Mesendoderm (in vitro differentiated cells): ENCODE measurements around the gene GGTLC2. TPM values are rescaled to one million over a fixed set of nuclear protein-coding genes. Genes with fewer than 3 reads are reported as not detected.
"Not testable (repeated sequence)": the region's sequence is repeated elsewhere in the genome, so short reads cannot be mapped to it uniquely, and the experiment has no call there.

Source experiments
- DNase-seq: peaks from one replicate; pipeline ENCODE4 v3.0.0; 2013
- H2AK5ac ChIP-seq: 2 replicates; pipeline ENCODE4 v1.6.1; 2013; ENCODE audit warnings: low read length, inconsistent platforms
- H2BK120ac ChIP-seq: 2 replicates; pipeline ENCODE4 v1.6.1; 2013; ENCODE audit warnings: low read depth, mild to moderate bottlenecking, low read length, moderate library complexity, mixed read lengths
- H2BK15ac ChIP-seq: replicated peaks from 2 replicates; pipeline ENCODE4 v1.6.1; 2013; ENCODE audit warnings: low read depth, mild to moderate bottlenecking, moderate library complexity
- H2BK5ac ChIP-seq: 2 replicates; pipeline ENCODE4 v1.6.1; 2013; ENCODE audit warnings: low read length, inconsistent platforms
- H3K18ac ChIP-seq: 2 replicates; pipeline ENCODE4 v1.6.1; 2013; ENCODE audit warnings: mild to moderate bottlenecking, low read length, mixed read lengths
- H3K23ac ChIP-seq: one replicate; pipeline ENCODE4 v1.6.1; 2013; ENCODE audit warnings: low read length
- H3K27ac ChIP-seq: 2 replicates; pipeline ENCODE4 v1.5.1; 2013; ENCODE audit warnings: low read depth, mild to moderate bottlenecking, inconsistent platforms, low read length, moderate library complexity
- H3K27me3 ChIP-seq: 2 replicates; pipeline ENCODE4 v1.6.1; 2013; ENCODE audit warnings: low read length, control low read depth, mild to moderate bottlenecking, inconsistent platforms; ENCODE audit not compliant: insufficient read depth, poor library complexity
- H3K36me3 ChIP-seq: 2 replicates; pipeline ENCODE4 v1.6.1; 2013; ENCODE audit warnings: low read length, inconsistent platforms; ENCODE audit not compliant: control insufficient read depth, insufficient read depth
- H3K4ac ChIP-seq: one replicate; pipeline ENCODE4 v1.6.1; 2013; ENCODE audit warnings: low read depth, mild to moderate bottlenecking, low read length, moderate library complexity
- H3K4me1 ChIP-seq: 2 replicates; pipeline ENCODE4 v1.6.1; 2013; ENCODE audit warnings: low read depth, low read length, inconsistent platforms; ENCODE audit not compliant: control insufficient read depth
- H3K4me2 ChIP-seq: 2 replicates; pipeline ENCODE4 v1.6.1; 2013; ENCODE audit warnings: low read length
- H3K4me3 ChIP-seq: 2 replicates; pipeline ENCODE4 v1.5.1; 2013; ENCODE audit warnings: mild to moderate bottlenecking, low read length
- H3K56ac ChIP-seq: one replicate; pipeline ENCODE4 v1.6.1; 2013; ENCODE audit warnings: low read length
- H3K79me1 ChIP-seq: 2 replicates; pipeline ENCODE4 v1.6.1; 2013; ENCODE audit warnings: low read length, inconsistent platforms
- H3K79me2 ChIP-seq: 2 replicates; pipeline ENCODE4 v1.6.1; 2013; ENCODE audit warnings: mild to moderate bottlenecking, low read length; ENCODE audit not compliant: control insufficient read depth, insufficient read depth
- H3K9ac ChIP-seq: 2 replicates; pipeline ENCODE4 v1.6.1; 2013; ENCODE audit warnings: low read length, inconsistent platforms
- H4K5ac ChIP-seq: one replicate; pipeline ENCODE4 v1.6.1; 2013; ENCODE audit warnings: low read length
- H4K8ac ChIP-seq: one replicate; pipeline ENCODE4 v1.6.1; 2013; ENCODE audit warnings: low read depth, mild to moderate bottlenecking, control low read depth, low read length, moderate library complexity
- WGBS: extraction: QIAGEN DNeasy Blood & Tissue Kit; methylation state at CpG from one replicate; pipeline ENCODE4 v1.1.7; 2013; ENCODE audit warnings: low lambda C conversion rate, missing lambda C conversion rate; ENCODE audit not compliant: insufficient coverage; ENCODE audit errors: extremely low coverage; 5-methylcytosine and 5-hydroxymethylcytosine counted together
- polyA plus RNA-seq, 2 experiments: library from polyadenylated mRNA; stranded (reverse); fragments of 200-250 nt; gene quantifications; one replicate each; pipeline ENCODE4 v1.2.3, GENCODE V29; 2013

The GGTLC2 gene
- polyA plus RNA-seq (2013, experiment 1 of 2): not detected
- polyA plus RNA-seq (2013, experiment 2 of 2): not detected

DNA sequence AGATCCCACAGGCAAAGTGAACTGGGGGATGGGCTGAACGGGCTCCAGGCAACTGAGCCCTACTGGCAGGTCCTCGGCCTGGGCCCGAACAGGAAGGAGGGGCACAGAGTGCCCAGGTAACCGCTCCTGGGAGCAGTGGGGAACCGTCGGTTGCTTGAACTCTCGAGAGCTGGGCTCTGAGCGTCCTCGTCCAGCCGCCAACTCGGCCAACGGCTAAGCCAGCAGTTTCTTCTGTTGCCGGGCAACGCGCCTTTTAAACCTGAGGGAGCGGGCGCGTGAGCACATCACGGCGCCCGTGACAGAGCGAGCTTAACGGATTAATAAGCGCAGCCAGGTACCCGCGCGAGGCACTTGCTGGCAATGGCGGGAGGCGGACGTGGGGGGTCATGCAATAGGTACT lies at the start of gene GGTLC2:
Gene GGTLC2 (plus strand): TSS at position 301 of the 400 bp plus-strand sequence. CDS start 1,732 bp downstream, outside the sequence.
- no CpG with 5 or more reads among the region's 30 CpGs for WGBS
- H3K79me2 ChIP-seq, H3K4me1 ChIP-seq, DNase-seq, H2AK5ac ChIP-seq, H3K4ac ChIP-seq, H4K5ac ChIP-seq, H3K36me3 ChIP-seq, H3K56ac ChIP-seq, H3K23ac ChIP-seq, H3K79me1 ChIP-seq, H2BK5ac ChIP-seq, H4K8ac ChIP-seq, H3K18ac ChIP-seq, H3K9ac ChIP-seq, H3K27ac ChIP-seq, H3K4me2 ChIP-seq, H3K4me3 ChIP-seq, H2BK120ac ChIP-seq, H2BK15ac ChIP-seq, H3K27me3 ChIP-seq: not testable (repeated sequence)

DNA sequence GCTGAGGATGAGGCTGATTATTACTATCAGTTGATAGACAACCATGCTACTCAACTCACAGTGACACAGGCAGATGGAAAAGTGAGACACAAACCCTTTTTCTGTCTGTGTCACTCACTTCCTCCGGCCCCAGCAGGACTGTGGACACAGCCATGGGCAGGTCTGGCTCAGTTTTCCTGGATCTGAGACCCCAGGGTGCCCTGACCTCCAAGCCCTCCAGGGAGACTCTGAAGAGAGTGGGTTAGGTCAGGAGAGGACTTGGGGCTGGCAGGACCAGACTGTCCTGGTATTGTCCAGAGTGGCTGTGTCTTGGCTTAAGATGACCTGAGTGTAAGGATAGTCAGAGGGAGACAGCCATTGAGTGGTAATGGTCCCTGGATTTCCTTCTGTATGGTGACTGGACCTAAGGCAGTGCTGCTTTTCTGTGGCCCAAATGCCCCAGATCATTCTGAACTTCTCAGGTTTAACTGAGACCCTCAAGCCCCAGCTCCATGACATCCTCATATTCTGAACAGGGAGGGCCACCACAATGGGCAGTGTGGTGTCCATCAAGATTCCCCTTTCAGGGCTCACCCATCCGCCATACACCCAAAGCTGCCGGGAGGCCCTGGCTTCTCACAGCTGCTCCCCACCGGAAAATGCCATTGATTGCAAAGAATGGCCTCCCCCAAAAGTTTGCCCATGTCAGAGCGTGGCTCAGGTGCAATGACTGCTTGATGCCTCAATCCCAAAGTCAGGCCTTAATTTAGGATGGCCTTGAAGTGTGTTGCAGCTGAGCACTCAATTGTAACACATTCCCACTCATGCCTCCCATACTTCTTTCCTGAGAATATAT lies 49.2 kb upstream of the GGTLC2 start:
- Histone ChIP-seq H3K4me3 (no peak overlapping the region), H3K4me2 (no peak overlapping the region), H3K4ac (no peak overlapping the region), H3K27ac (no peak overlapping the region), H3K18ac (no peak overlapping the region), H2BK120ac (no peak overlapping the region), H4K8ac (no peak overlapping the region), H3K56ac (no peak overlapping the region), H4K5ac (no peak overlapping the region), H3K79me1 (no peaks in the 10 kb centered on the region), H2BK15ac (no peak overlapping the region), H2BK5ac (no peak overlapping the region), H3K23ac (no peak overlapping the region), H3K9ac (no peak overlapping the region), H3K4me1 (no peaks in the 10 kb centered on the region), H2AK5ac (no peak overlapping the region), H3K79me2 (no peaks in the 10 kb centered on the region), H3K27me3 (no peaks in the 10 kb centered on the region), H3K36me3 (no peaks in the 10 kb centered on the region)
- WGBS: no CpG with 5 or more reads among the region's 5 CpGs
- DNase-seq: no peak

DNA sequence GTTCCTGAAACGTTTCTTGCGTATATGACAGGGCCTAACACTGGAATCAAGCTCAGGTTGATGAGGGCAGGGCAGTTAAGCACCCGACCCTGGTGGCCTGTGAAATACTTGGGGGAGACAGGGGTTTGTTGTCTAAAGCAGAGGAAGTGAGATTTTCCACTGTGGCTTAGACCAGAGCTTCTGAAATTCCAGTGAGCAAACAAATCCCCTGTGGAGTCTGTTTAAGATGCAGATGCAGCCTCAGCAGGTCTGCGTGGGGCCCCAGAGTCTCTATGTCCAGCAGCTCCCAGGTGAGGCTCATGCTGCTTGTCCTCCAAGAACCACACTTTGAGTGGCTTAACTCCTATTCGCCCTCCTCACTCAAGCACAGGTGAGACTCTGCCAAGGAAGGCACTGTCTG lies 46.3 kb upstream of the GGTLC2 start:
- H2BK5ac ChIP-seq: no peak overlapping the region
- no peak overlapping the region for H3K56ac ChIP-seq
- no CpG with 5 or more reads among the region's 5 CpGs for WGBS
- H3K23ac ChIP-seq: no peak overlapping the region
- H3K79me1 ChIP-seq: no peaks in the 10 kb centered on the region
- H3K9ac ChIP-seq: no peak overlapping the region
- H4K5ac ChIP-seq: no peak overlapping the region
- H3K79me2 ChIP-seq: no peaks in the 10 kb centered on the region
- H3K18ac ChIP-seq: no peak overlapping the region
- H3K4me1 ChIP-seq: no peaks in the 10 kb centered on the region
- no peak overlapping the region for H3K4ac ChIP-seq
- no peak for DNase-seq
- H3K4me2 ChIP-seq: no peak overlapping the region
- H3K27me3 ChIP-seq: no peaks in the 10 kb centered on the region
- H2BK120ac ChIP-seq: no peak overlapping the region
- H3K27ac ChIP-seq: no peak overlapping the region
- H2BK15ac ChIP-seq: no peak overlapping the region
- no peak overlapping the region for H4K8ac ChIP-seq
- no peaks in the 10 kb centered on the region for H3K36me3 ChIP-seq
- H3K4me3 ChIP-seq: no peak overlapping the region
- H2AK5ac ChIP-seq: no peak overlapping the region

DNA sequence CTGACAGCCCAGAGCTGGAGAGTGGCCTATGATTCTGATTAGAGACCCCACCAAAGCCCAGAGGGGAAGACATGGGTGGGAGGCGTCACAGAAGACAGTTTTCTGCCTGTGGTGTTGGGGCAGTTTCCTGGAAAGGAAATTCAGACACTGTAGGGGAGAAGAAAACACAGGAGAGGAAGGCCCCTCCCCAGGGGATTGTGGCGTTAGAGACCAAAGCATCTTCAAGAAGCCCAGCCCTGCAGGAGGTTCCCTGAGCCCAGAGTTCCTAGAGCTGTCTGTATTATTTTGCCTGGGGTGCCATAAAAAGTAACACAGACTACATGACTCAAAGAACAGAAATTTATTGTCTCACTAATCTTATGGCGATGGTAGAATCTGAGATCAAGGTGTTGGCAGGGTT lies 45.2 kb upstream of the GGTLC2 start:
- Histone ChIP-seq H3K4me1 (no peaks in the 10 kb centered on the region), H3K79me1 (no peaks in the 10 kb centered on the region), H2BK15ac (no peak overlapping the region), H2BK5ac (no peak overlapping the region), H3K27ac (no peak overlapping the region), H2AK5ac (no peak overlapping the region), H3K4me2 (no peak overlapping the region), H3K23ac (no peak overlapping the region), H3K79me2 (no peaks in the 10 kb centered on the region), H2BK120ac (no peak overlapping the region), H3K56ac (no peak overlapping the region), H3K27me3 (no peaks in the 10 kb centered on the region), H3K9ac (no peak overlapping the region), H3K4me3 (no peak overlapping the region), H3K4ac (no peak overlapping the region), H3K18ac (no peak overlapping the region), H3K36me3 (no peaks in the 10 kb centered on the region), H4K5ac (no peak overlapping the region), H4K8ac (no peak overlapping the region)
- no peak for DNase-seq
- WGBS: no CpG with 5 or more reads among the region's 3 CpGs

DNA sequence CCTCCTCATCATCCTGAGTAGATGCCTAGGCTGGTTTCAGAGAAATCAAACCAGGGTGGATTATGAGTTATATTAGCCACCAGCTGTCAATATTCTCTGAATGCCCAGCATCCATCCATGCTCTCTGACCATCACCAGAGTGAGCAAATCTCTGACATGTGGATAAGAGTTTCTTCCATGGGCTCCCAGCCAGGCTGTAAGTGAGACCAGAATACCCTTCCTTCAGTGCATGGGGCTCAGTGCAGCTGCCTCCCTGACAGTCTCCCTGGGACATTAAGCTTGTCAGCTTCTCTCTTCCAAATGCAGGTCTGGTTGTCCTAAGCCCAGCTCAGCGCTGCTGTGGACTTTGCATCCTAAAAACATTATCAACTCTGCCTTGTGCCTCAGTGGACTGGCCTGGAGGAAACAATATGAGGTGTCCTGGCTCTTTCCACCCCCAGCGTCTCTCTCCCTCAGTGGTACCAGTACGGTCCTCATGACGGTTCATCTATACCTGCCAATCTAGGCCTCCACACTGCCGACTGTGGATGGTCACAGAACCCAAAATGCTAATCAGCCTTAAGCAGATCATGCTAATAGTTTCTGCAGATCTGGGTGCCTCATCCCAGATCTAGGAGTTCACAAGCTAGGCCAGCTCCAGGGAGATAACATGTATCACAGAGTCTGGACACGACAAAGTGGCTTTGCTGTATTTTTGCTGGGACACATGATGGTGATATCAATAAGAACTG lies 43.7 kb upstream of the GGTLC2 start:
- H2AK5ac ChIP-seq: no peak overlapping the region
- no peak overlapping the region for H2BK120ac ChIP-seq
- no CpG with 5 or more reads among the region's 6 CpGs for WGBS
- H2BK5ac ChIP-seq: no peak overlapping the region
- H3K4ac ChIP-seq: no peak overlapping the region
- H4K5ac ChIP-seq: no peak overlapping the region
- no peak overlapping the region for H2BK15ac ChIP-seq
- H3K79me1 ChIP-seq: no peaks in the 10 kb centered on the region
- H3K36me3 ChIP-seq: no peaks in the 10 kb centered on the region
- H3K27ac ChIP-seq: no peak overlapping the region
- no peak overlapping the region for H3K4me2 ChIP-seq
- no peak overlapping the region for H4K8ac ChIP-seq
- H3K56ac ChIP-seq: no peak overlapping the region
- no peaks in the 10 kb centered on the region for H3K4me1 ChIP-seq
- H3K9ac ChIP-seq: no peak overlapping the region
- DNase-seq: no peak
- H3K4me3 ChIP-seq: no peak overlapping the region
- no peaks in the 10 kb centered on the region for H3K79me2 ChIP-seq
- H3K18ac ChIP-seq: no peak overlapping the region
- H3K27me3 ChIP-seq: no peaks in the 10 kb centered on the region
- no peak overlapping the region for H3K23ac ChIP-seq
